OCI-LY1 (cell line): ENCODE results near the gene FLNC.

Experiments used
- H2AFZ ChIP-seq: fragments of 200-600 bp; sonication (generic), shearing (Covaris generic); 2 replicates; pipeline ENCODE4 v1.6.0; 2014; ENCODE audit warnings: antibody characterized with exemption, mild to moderate bottlenecking, low read length
- H3F3A ChIP-seq: fragments of 200-600 bp; sonication (generic), shearing (Covaris generic); 2 replicates; pipeline ENCODE4 v1.6.0; 2014; ENCODE audit warnings: mild to moderate bottlenecking, antibody characterized with exemption, low read length, moderate library complexity; ENCODE audit not compliant: insufficient read depth
- H3K27ac ChIP-seq: fragments of 200-600 bp; sonication (generic); 2 replicates; pipeline ENCODE4 v1.5.1; 2014; ENCODE audit warnings: low read length, mixed run types, mild to moderate bottlenecking, low read depth; ENCODE audit not compliant: poor library complexity, severe bottlenecking
- H3K27me3 ChIP-seq: fragments of 200-600 bp; sonication (generic); 2 replicates; pipeline ENCODE4 v1.6.0; 2014; ENCODE audit warnings: antibody characterized with exemption, mild to moderate bottlenecking, low read length, moderate library complexity; ENCODE audit not compliant: insufficient read depth
- H3K36me3 ChIP-seq: fragments of 200-600 bp; sonication (generic); 2 replicates; pipeline ENCODE4 v1.6.1; 2014; ENCODE audit warnings: mild to moderate bottlenecking, antibody characterized with exemption, low read length, moderate library complexity, mixed read lengths; ENCODE audit not compliant: insufficient read depth
- H3K4me1 ChIP-seq: fragments of 200-600 bp; sonication (generic); 2 replicates; pipeline ENCODE4 v1.5.1; 2014; ENCODE audit warnings: mild to moderate bottlenecking, low read length, moderate library complexity; ENCODE audit not compliant: insufficient read depth, severe bottlenecking
- H3K4me2 ChIP-seq: fragments of 200-600 bp; sonication (generic), shearing (Covaris generic); 2 replicates; pipeline ENCODE4 v1.6.1; 2014; ENCODE audit warnings: low read length
- H3K4me3 ChIP-seq: fragments of 200-600 bp; sonication (generic); 2 replicates; pipeline ENCODE4 v1.5.1; 2014; ENCODE audit warnings: low read length, low read depth, mild to moderate bottlenecking, mixed read lengths; ENCODE audit not compliant: poor library complexity, severe bottlenecking
- H3K79me2 ChIP-seq: fragments of 200-600 bp; shearing (Covaris generic); 2 replicates; pipeline ENCODE4 v1.6.1; 2016; ENCODE audit warnings: mixed run types, low read length, mixed read lengths; ENCODE audit not compliant: insufficient read depth
- H3K9ac ChIP-seq: fragments of 200-600 bp; sonication (generic), shearing (Covaris generic); 2 replicates; pipeline ENCODE4 v1.6.1; 2014; ENCODE audit warnings: mild to moderate bottlenecking, low read length, mixed read lengths
- H3K9me2 ChIP-seq: fragments of 200-600 bp; sonication (generic), shearing (Covaris generic); 2 replicates; pipeline ENCODE4 v1.6.1; 2014; ENCODE audit warnings: low read depth, mild to moderate bottlenecking, low read length, mixed read lengths
- H3K9me3 ChIP-seq: fragments of 200-600 bp; shearing (Covaris generic); 2 replicates; pipeline ENCODE4 v1.6.1; 2014; ENCODE audit warnings: low read length, mixed read lengths
- H4K20me1 ChIP-seq: fragments of 200-600 bp; sonication (generic), shearing (Covaris generic); 2 replicates; pipeline ENCODE4 v1.6.0; 2016; ENCODE audit warnings: mild to moderate bottlenecking, low read length; ENCODE audit not compliant: insufficient read depth
- EZH2 ChIP-seq: fragments of 200-600 bp; sonication (generic), shearing (Covaris generic); IDR thresholded peaks from 2 replicates; pipeline ENCODE4 v1.8.0; 2017; ENCODE audit warnings: borderline replicate concordance, mixed run types, mild to moderate bottlenecking, antibody characterized with exemption, low read length, moderate library complexity, mixed read lengths
- TF ChIP-seq, protein P1 (sequence below): fragments of 200-600 bp; sonication (generic), shearing (Covaris generic); IDR thresholded peaks from 2 replicates; pipeline ENCODE4 v1.5.1; 2017; ENCODE audit warnings: mild to moderate bottlenecking, antibody characterized with exemption, low read length, moderate library complexity, mixed read lengths

Gene FLNC

DNA sequence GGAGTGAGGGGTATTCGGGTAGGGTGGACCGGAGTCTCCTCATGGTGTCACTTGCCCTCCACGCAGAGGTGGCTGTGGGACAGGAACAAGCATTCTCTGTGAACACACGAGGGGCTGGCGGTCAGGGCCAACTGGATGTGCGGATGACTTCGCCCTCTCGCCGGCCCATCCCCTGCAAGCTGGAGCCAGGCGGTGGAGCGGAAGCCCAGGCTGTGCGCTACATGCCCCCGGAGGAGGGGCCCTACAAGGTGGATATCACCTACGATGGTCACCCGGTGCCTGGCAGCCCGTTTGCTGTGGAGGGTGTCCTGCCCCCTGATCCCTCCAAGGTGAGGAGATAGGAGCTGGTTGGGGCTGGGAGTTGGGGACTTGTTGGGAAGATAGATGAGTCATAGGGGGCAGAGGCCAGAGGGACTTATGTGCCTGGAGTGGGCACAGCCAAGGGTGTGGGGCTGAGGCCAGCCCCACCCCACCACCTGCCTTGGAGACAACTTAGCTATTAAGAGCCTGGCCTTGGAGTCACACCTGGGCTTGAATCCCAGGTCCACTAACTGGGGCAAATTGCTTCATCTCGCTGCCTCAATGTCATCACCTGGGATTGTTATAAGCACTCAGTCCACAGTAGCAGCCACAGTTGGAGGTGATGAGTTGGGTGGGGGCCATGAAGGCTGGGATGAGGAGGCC lies 13.9 kb downstream of the FLNC start:
- Histone ChIP-seq H3K9ac (no peak overlapping the region), H3K27ac (no peak overlapping the region), H3K9me2 (no peaks in the 10 kb centered on the region), H3K79me2 (no peaks in the 10 kb centered on the region), H3K4me3 (no peak overlapping the region), H3K4me1 (peaks cover 3% of the 10 kb centered on the region), H3F3A (no peaks in the 10 kb centered on the region), H4K20me1 (no peaks in the 10 kb centered on the region), H2AFZ (no peak overlapping the region), H3K9me3 (no peaks in the 10 kb centered on the region), H3K4me2 (no peak overlapping the region), H3K27me3 (no peaks in the 10 kb centered on the region; the same call in 1 of the 2 replicates), H3K36me3 (no peaks in the 10 kb centered on the region)
- TF ChIP-seq EZH2 = no peak
- TF ChIP-seq, protein P1, sequence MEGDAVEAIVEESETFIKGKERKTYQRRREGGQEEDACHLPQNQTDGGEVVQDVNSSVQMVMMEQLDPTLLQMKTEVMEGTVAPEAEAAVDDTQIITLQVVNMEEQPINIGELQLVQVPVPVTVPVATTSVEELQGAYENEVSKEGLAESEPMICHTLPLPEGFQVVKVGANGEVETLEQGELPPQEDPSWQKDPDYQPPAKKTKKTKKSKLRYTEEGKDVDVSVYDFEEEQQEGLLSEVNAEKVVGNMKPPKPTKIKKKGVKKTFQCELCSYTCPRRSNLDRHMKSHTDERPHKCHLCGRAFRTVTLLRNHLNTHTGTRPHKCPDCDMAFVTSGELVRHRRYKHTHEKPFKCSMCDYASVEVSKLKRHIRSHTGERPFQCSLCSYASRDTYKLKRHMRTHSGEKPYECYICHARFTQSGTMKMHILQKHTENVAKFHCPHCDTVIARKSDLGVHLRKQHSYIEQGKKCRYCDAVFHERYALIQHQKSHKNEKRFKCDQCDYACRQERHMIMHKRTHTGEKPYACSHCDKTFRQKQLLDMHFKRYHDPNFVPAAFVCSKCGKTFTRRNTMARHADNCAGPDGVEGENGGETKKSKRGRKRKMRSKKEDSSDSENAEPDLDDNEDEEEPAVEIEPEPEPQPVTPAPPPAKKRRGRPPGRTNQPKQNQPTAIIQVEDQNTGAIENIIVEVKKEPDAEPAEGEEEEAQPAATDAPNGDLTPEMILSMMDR = no peak

DNA sequence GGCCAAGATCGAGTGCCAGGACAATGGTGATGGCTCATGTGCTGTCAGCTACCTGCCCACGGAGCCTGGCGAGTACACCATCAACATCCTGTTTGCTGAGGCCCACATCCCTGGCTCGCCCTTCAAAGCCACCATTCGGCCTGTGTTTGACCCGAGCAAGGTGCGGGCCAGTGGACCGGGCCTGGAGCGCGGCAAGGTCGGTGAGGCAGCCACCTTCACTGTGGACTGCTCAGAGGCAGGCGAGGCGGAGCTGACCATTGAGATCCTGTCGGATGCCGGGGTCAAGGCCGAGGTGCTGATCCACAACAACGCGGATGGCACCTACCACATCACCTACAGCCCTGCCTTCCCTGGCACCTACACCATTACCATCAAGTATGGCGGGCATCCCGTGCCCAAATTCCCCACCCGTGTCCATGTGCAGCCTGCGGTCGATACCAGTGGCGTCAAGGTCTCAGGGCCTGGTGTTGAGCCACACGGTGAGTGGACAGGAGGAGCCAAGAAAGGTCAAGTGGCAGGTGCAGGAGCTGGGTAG lies 14.6 kb downstream of the FLNC start:
- Histone ChIP-seq H3K4me3 (no peak overlapping the region), H3K9me3 (no peaks in the 10 kb centered on the region), H4K20me1 (no peaks in the 10 kb centered on the region), H3K9ac (no peak overlapping the region), H3F3A (no peaks in the 10 kb centered on the region), H3K36me3 (no peaks in the 10 kb centered on the region), H2AFZ (no peak overlapping the region), H3K4me2 (no peak overlapping the region), H3K27ac (no peak overlapping the region), H3K4me1 (peaks cover 3% of the 10 kb centered on the region), H3K27me3 (no peaks in the 10 kb centered on the region; the same call in 1 of the 2 replicates), H3K79me2 (no peaks in the 10 kb centered on the region), H3K9me2 (no peaks in the 10 kb centered on the region)
- TF ChIP-seq EZH2 = no peak
- TF ChIP-seq, protein P1 = no peak

DNA sequence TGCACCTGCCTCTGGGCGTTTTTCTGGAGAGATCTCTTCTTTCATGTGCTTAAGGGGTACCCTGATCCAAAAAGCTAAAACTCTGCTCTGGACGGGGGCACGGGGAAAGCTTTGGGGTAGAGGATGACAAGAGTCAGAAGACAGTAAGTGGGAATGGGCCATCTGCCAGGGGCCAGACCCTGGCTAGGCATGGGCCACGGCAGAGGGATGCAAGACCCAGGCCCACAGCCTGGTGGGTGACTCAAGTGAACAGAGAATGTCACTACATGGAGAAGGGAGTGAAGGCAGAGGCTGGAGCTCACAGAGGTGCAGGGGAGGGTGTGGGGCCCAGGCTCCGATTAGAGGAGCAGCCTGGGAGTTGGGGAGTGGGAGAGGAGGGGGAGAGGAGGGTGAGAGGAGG lies 15.3 kb downstream of the FLNC start:
- TF ChIP-seq, protein P1 = no peak
- no peak for TF ChIP-seq EZH2

More for the DNA sequence above, 15.3 kb downstream of the FLNC start:
- no peaks in the 10 kb centered on the region for H3K9me2 ChIP-seq
- H3K4me2 ChIP-seq = no peak overlapping the region
- no peaks in the 10 kb centered on the region for H3K79me2 ChIP-seq
- H4K20me1 ChIP-seq = no peaks in the 10 kb centered on the region
- peaks cover 3% of the 10 kb centered on the region for H3K4me1 ChIP-seq
- no peak overlapping the region for H3K4me3 ChIP-seq
- H3K27me3 ChIP-seq = no peaks in the 10 kb centered on the region; the same call in 1 of the 2 replicates
- no peaks in the 10 kb centered on the region for H3K9me3 ChIP-seq
- H3K9ac ChIP-seq = no peak overlapping the region
- H3K36me3 ChIP-seq = no peaks in the 10 kb centered on the region
- H3K27ac ChIP-seq = no peak overlapping the region
- no peaks in the 10 kb centered on the region for H3F3A ChIP-seq
- H2AFZ ChIP-seq = no peak overlapping the region
